ENCODE data around the gene IRF5.

IRF5 gene

DNA sequence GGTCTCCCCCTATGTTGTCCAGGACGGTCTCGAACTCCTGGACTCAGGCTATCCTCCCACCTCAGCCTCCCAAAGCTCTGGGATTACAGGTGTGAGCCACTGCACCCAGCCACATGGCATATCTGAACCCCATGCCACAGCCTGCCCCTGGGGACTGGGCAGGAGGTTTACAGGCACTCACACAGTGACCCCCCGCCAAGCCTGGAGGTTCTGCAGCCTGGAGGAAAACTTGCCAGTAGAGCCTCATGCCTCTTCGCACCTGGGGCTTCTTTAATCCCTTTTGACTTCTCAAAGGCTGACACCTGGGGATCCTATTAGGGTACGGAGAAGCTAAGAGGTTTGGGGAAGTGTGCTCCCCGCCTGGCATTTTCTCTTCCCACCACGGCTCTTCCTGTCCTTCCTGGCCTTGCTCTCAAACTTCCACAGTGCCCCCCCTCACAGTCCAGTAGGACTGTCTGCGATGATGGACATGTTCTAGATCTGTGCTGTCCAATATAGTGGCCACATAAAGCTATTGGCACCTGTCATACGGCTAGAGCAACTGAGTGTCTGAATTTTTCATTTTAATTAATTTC is 15.8 kb upstream of the IRF5 start:
- no peak for DNase-seq

- no peak for DNase-seq
Observed at GRCh38 chr7:128922496-128923410, 15.0 kb upstream of the IRF5 start.

DNA sequence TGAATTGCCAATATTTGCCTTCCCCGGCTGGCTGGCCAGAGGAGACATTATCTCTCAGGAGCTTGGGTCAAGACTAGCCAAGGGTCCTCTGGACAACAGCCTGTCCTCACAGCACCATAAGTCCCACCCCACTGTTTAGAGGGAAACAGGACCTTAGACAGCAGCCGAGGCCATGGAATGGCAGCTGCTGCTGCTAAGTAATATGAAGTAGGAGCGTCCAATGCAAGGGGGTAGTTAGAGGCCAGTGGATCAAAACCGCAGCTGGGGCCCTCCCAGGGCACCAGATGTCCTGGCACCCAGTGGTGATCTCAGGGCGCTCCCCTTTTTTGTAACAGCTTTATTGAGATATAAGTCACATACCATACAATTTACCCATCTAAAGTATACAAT is 14.3 kb upstream of the IRF5 start:
- DNase-seq: no peak

DNA sequence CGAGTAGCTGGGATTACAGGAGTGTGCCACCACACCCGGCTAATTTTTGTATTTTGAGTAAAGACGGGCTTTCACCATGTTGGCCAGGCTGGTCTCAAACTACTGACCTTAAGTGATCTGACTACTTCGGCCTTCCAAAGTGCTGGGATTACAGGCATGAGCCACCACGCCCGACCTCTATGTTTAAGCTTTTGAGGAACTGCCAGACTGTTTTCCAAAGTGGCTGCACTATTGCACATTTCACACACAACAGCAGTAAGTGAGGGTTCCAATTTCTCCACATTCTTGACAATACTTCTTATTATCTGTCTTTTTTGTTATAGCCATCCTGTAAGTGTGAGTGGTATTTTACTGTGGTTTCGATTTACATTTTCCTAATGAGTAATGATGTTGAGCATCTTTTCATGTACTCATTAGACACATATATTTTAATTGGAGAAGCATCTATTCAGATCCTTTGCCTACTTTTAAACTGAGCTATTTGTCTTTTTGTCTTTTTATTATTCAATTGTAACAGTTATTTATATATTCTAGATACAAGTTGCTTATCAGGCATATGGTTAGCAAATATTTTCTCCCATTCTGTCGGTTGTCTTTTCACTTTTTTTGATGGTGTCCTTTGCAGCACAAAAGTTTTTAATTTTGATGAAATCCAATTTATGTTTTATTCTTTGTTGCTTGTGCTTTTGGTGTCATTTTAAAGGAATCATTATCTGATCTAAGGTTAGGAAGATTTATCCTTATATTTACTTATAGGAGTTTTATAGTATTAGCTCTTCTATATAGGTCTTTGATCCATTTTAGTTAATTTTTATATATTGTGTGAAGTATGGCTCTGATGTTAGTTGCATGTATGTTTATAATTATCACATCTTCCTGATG is 12.8 kb upstream of the IRF5 start:
- peak; percentile 56 to 57 for DNase-seq

- no peak for DNase-seq
Observed at GRCh38 chr7:128928159-128928813, 9.4 kb upstream of the IRF5 start.

DNA sequence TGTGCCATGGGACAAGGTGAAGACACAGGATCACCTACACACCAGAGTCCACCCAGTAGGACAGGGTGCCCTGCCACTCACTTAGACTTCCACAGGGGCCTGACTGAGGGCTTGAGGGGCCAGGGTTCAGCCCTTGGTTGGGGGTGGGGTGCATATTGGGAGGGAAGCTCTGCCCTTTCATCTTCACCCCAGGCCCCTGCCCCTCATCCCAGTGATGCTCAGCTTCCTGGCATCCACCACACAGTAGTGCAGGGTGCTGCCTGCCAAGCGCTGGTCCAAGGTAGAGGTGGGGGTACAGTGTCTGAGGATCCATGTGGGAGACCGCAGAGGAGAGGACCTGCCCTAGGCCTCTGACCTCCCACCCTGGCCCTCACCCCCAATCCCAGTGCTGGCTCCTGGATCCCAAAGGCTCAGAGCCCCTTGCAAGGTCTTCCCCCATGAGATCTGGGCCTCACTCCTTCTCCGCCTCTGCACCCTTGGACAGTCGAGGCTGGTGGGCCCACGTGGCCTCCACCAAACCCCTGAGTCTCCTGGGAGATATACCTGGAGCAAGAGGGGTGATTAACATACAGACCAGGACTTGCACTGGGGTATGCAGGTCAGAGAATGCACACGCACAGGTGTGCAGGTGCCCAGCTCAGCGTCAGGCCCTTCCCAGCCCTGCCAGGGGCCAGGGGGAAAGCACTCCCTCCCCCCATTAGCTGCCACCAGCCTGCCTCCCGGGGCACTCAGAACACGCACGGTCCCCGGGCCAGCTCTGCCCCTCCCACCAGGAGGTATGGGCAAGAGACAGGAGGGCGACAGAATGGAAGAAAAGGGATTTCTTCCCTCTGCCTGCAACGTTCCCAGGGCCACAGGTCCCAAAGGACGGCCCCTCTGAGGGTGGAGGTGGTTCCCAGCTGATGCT is 8.6 kb upstream of the IRF5 start:
- no peak for DNase-seq

- DNase-seq: no peak
Observed at GRCh38 chr7:128931190-128931798, 6.4 kb upstream of the IRF5 start.

- no peak for DNase-seq
Observed at GRCh38 chr7:128931965-128932861, 5.5 kb upstream of the IRF5 start.

DNA sequence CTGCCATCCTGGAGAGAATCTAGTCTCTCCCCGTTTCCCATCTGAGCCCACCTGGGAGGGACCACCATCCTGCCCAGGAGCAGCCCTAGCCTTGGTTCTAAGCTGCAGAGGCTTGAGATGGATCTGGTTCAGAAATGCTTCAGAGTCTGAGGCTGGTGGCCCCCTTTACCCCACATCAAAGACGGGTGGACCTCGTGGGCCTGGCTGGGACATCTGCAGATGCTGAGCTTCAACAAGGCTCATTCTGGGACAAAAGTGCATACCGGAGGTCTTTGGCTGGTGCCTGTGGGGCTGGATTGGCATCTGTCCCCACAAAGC is 4.9 kb upstream of the IRF5 start:
- DNase-seq: no peak

- DNase-seq: peak; percentile 77 to 88
Observed at GRCh38 chr7:128933180-128933891, 4.4 kb upstream of the IRF5 start.

DNA sequence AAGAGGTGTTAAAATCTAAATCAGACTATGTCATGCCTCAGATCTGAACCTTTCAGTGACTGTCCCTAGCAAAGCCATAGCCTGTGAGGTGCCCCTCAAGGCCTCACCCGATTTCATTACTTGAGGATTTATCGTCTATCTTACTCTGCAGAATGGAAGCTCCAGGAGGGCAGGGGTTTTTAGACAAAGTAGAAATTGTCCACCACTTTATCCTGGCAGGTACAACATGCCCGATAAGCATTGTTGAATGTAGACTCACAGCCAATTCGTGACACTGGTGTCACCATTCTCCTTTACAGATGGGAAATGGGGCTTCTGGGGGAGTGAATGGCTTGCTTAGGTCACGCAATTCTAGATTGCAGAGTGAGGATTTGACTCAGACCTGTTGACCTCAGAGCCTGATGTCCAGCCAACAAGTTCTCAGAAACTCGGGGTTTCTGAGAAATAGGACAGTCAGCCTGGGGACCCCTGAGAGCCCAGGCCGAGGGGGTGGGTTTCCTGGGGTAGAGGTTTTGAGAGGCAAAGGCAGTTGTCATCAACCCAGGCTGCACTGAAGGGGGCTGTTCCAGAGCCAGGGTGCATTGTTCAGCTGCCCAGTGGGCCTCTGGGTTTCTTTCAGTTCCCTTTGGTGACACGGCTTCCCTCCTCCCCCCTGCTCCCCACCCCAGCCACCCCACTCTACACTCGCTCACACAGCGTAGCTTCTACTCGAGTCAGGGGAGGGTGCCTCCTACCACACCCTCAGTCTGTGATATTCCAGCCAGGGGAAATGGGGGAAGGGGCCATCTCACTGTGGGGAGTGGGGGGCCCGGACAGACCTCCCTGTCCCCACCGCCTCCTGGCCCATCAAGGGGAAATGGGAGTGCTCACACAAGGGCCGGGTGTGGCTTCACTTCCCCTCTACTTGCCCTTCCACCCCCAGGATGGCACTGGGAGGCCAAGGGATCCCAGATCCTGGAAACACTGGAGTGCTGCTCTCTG is 3.1 kb upstream of the IRF5 start:
- peak; percentile 85 to 93 for DNase-seq

- no peak for DNase-seq
Observed at GRCh38 chr7:128935342-128935730, 2.4 kb upstream of the IRF5 start.

- no peak for DNase-seq
Observed at GRCh38 chr7:128936798-128937197, 929 bp upstream of the IRF5 start.

- no peak for DNase-seq
Observed at GRCh38 chr7:128937271-128937646, 468 bp upstream of the IRF5 start.

GRCh38 chr7:128938544-128939074 is 882 bp downstream of the IRF5 start:
- DNase-seq: peak; percentile 63 to 88

- DNase-seq: peak; percentile 63 to 80
Observed at GRCh38 chr7:128939075-128939860, 1.5 kb downstream of the IRF5 start.

DNA sequence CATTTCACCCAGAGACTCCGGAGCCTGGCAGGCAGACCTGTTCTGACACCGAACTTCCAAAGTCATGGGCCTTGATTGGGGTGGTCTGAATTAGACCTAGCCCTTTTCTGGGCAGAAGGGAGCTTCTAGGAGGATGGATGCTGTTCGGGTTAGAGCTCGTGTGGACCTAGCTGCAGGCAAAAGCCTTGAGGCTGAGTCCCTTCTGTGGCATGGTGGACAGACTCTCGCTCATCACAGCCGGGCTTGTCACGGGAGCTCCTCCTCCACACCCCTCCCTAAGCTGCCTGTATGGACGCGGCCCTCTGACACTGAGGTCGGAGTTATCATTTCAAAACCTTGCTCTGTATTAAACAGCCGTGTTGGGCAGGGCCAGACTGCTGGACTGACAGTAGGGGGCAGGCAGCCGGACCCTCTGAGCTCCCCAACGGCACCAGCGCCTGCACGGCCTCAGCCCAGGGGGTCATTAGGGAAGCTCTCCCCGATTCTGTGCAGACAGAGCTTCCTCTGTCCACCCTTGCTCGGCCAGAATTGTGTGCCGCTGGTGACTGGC is 2.2 kb downstream of the IRF5 start:
- peak; percentile 81 to 86 for DNase-seq

All from inflammatory macrophage (primary cell).